HepG2 (cell line): ENCODE data around the gene JPH4. TPM values are rescaled to one million over a fixed set of nuclear protein-coding genes. Genes with fewer than 3 reads are reported as not detected.

Experiments
- CEBPG ChIP-seq: IDR thresholded peaks from 2 replicates; pipeline ENCODE4 v1.6.1; 2016
- EP300 ChIP-seq, 3 experiments: sonication (generic) in 1 of 3; formaldehyde crosslinking in 1 of 3; IDR thresholded peaks; 2 replicates each; pipeline versions ENCODE4 v1.5.1 to v1.6.1; 2011 to 2020; ENCODE audit warnings: low read depth in 2 of 3, low read length in 2 of 3, borderline replicate concordance in 1 of 3, improper control_type of control experiment in 1 of 3, mild to moderate bottlenecking in 1 of 3, missing genetic modification reagents in 1 of 3, moderate library complexity in 1 of 3
- FOXJ3 ChIP-seq: sonication (generic); formaldehyde crosslinking; IDR thresholded peaks from 2 replicates; pipeline ENCODE4 v1.4.0; 2020; ENCODE audit warnings: missing genetic modification reagents, mild to moderate bottlenecking, borderline replicate concordance
- GATAD2A ChIP-seq: IDR thresholded peaks from 2 replicates; pipeline ENCODE4 v1.6.1; 2016
- HMG20B ChIP-seq: conservative IDR thresholded peaks from 2 replicates; pipeline ENCODE4 v1.6.1; 2016; ENCODE audit warnings: missing genetic modification reagents, missing compliant biosample characterization
- HNF4A ChIP-seq: sonication (generic); formaldehyde crosslinking; IDR thresholded peaks from 2 replicates; pipeline ENCODE4 v1.4.0; 2020; ENCODE audit warnings: missing genetic modification reagents
- SRSF1 ChIP-seq: fragments of 200-400 bp; formaldehyde crosslinking; optimal IDR thresholded peaks from 2 replicates; pipeline ENCODE3; 2017; ENCODE audit warnings: mild to moderate bottlenecking, low read depth, low read length, moderate library complexity
- TOPORS ChIP-seq: sonication (generic); formaldehyde crosslinking; IDR thresholded peaks from 2 replicates; pipeline ENCODE4 v1.8.0; 2023; ENCODE audit warnings: mild to moderate bottlenecking, missing genetic modification reagents
- YEATS2 ChIP-seq: sonication (generic); formaldehyde crosslinking; IDR thresholded peaks from 2 replicates; pipeline ENCODE4 v1.4.0; 2020; ENCODE audit warnings: missing genetic modification reagents, borderline replicate concordance
- ZBTB7A ChIP-seq: sonication (generic); formaldehyde crosslinking; IDR thresholded peaks from 2 replicates; pipeline ENCODE4 v1.8.0; 2022; ENCODE audit warnings: mild to moderate bottlenecking, missing genetic modification reagents
- ZMYM3 ChIP-seq: sonication (generic); formaldehyde crosslinking; IDR thresholded peaks from 2 replicates; pipeline ENCODE4 v1.5.1; 2020; ENCODE audit warnings: mild to moderate bottlenecking, missing genetic modification reagents
- ZNF260 ChIP-seq: sonication (generic); formaldehyde crosslinking; IDR thresholded peaks from 2 replicates; pipeline ENCODE4 v1.4.0; 2020; ENCODE audit warnings: missing genetic modification reagents, low read depth, mild to moderate bottlenecking, borderline replicate concordance
- ZNF282 ChIP-seq: fragments of 450-650 bp; IDR thresholded peaks from 2 replicates; pipeline ENCODE4 v1.6.1; 2018; ENCODE audit not compliant: partially characterized antibody
- ZNF546 ChIP-seq: sonication (generic); formaldehyde crosslinking; conservative IDR thresholded peaks from 2 replicates; pipeline ENCODE4 v1.8.1; 2023; ENCODE audit warnings: mild to moderate bottlenecking, missing genetic modification reagents
- ZNF549 ChIP-seq: sonication (generic); formaldehyde crosslinking; IDR thresholded peaks from 2 replicates; pipeline ENCODE4 v1.5.0; 2020; ENCODE audit warnings: missing genetic modification reagents
- ZNF550 ChIP-seq: sonication (generic); formaldehyde crosslinking; IDR thresholded peaks from 2 replicates; pipeline ENCODE4 v1.4.0; 2020; ENCODE audit warnings: mild to moderate bottlenecking, missing genetic modification reagents, borderline replicate concordance
- ZNF878 ChIP-seq: sonication (generic); formaldehyde crosslinking; IDR thresholded peaks from 2 replicates; pipeline ENCODE4 v1.8.1; 2023; ENCODE audit warnings: mild to moderate bottlenecking, missing genetic modification reagents, moderate library complexity
- polyA plus RNA-seq, 8 experiments: library from polyadenylated mRNA; depleted of rRNA in 3 of 8; stranded (reverse) in 7 of 8; unstranded in 1 of 8; fragments of >200 nt; fragmentation: Illumina TruSeq in 4 of 8; extraction: Trizol in 4 of 8; gene quantifications; 2 replicates each; pipeline versions ENCODE4 v1.2.1 to v1.2.3, GENCODE V29; 2011 to 2016; ENCODE audit warnings: low read depth in 4 of 8, missing spikeins in 1 of 8, mixed read lengths in 1 of 8; ENCODE audit not compliant: insufficient read depth in 1 of 8
- total RNA-seq, 5 experiments: library from RNA; depleted of rRNA; stranded (reverse); fragments of >200 nt; fragmentation: Illumina TruSeq; extraction: Trizol; gene quantifications; 2 replicates each; pipeline ENCODE4 v1.2.3, GENCODE V29; 2016; ENCODE audit warnings: low read depth in 1 of 5
- TF ChIP-seq, protein P1 (sequence below): IDR thresholded peaks from 2 replicates; pipeline ENCODE4 v1.4.0; 2020; ENCODE audit warnings: mild to moderate bottlenecking, missing genetic modification reagents
- TF ChIP-seq, protein P2 (sequence below): sonication (generic); formaldehyde crosslinking; IDR thresholded peaks from 2 replicates; pipeline ENCODE4 v1.4.0; 2020; ENCODE audit warnings: missing genetic modification reagents
- TF ChIP-seq, protein P3 (sequence below): sonication (generic); formaldehyde crosslinking; IDR thresholded peaks from 2 replicates; pipeline ENCODE4 v1.8.1; 2023; ENCODE audit warnings: mild to moderate bottlenecking, moderate library complexity, missing genetic modification reagents
- TF ChIP-seq, protein P4 (sequence below): IDR thresholded peaks from 2 replicates; pipeline ENCODE4 v1.6.1; 2016
- TF ChIP-seq, protein P5 (sequence below): IDR thresholded peaks from 2 replicates; pipeline ENCODE4 v1.6.1; 2018; ENCODE audit warnings: missing genetic modification reagents

JPH4 gene
- total and polyA plus RNA-seq, 2 of the 13 experiments (the other 11 are each of a cell fraction or from before 2014, with no cell fraction given): 0.08 to 0.22 TPM

DNA sequence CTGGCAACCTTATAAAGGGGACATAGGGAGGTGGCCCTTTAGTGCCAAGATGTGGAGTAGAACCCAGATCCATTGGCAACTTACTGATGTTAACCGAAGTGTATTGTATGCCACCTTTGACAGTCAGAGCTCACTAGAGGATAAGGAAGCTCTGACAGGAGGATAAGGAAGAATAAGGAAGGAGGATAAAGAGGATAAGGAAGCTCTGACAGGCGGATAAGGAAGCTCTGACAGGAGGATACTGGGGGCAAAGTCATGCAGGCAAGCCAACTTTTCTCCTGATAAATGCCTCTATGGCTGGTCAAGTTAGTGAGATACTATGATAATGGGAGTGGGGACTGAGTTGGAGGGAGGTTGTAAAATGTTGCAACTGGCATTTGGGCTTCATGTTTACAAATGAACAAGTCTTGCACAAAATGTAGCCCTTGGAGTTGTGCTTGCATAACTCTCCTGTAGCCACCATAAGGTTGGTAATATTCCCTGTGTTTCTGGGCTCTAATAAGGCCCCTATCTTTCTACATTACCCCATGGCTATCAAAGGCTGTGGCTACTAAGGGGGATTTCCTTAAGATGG, 39.9 kb upstream of the JPH4 start (continued):
- TF ChIP-seq, protein P1, sequence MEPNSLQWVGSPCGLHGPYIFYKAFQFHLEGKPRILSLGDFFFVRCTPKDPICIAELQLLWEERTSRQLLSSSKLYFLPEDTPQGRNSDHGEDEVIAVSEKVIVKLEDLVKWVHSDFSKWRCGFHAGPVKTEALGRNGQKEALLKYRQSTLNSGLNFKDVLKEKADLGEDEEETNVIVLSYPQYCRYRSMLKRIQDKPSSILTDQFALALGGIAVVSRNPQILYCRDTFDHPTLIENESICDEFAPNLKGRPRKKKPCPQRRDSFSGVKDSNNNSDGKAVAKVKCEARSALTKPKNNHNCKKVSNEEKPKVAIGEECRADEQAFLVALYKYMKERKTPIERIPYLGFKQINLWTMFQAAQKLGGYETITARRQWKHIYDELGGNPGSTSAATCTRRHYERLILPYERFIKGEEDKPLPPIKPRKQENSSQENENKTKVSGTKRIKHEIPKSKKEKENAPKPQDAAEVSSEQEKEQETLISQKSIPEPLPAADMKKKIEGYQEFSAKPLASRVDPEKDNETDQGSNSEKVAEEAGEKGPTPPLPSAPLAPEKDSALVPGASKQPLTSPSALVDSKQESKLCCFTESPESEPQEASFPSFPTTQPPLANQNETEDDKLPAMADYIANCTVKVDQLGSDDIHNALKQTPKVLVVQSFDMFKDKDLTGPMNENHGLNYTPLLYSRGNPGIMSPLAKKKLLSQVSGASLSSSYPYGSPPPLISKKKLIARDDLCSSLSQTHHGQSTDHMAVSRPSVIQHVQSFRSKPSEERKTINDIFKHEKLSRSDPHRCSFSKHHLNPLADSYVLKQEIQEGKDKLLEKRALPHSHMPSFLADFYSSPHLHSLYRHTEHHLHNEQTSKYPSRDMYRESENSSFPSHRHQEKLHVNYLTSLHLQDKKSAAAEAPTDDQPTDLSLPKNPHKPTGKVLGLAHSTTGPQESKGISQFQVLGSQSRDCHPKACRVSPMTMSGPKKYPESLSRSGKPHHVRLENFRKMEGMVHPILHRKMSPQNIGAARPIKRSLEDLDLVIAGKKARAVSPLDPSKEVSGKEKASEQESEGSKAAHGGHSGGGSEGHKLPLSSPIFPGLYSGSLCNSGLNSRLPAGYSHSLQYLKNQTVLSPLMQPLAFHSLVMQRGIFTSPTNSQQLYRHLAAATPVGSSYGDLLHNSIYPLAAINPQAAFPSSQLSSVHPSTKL: peak; percentile 76
- TF ChIP-seq ZBTB7A (peak; percentile 40; the same call in 1 of the 2 replicates), ZNF549 (CRISPR knock-in tag) (0 out of 2 replicates have a peak, but pooled peaks have one; percentile 45), HNF4A (CRISPR knock-in tag) (peak; percentile 67), CEBPG (CRISPR knock-in tag) (peak; percentile 88), ZNF282 (no peak), ZMYM3 (CRISPR knock-in tag) (peak; percentile 29; the same call in 1 of the 2 replicates), ZNF546 (CRISPR knock-in tag) (no peak), ZNF878 (peak; percentile 36; the same call in 1 of the 2 replicates), GATAD2A (peak; percentile 90), ZNF550 (CRISPR knock-in tag) (no peak), ZNF260 (CRISPR knock-in tag) (no peak), TOPORS (CRISPR knock-in tag) (no peak), SRSF1 (no peak), YEATS2 (CRISPR knock-in tag) (0 out of 2 replicates have a peak, but pooled peaks have one; percentile 20), HMG20B (CRISPR knock-in tag) (no peak), EP300 (IDR thresholded peaks at IDR 0.05; ENCODE audit: low read depth in 2 of 2, low read length in 2 of 2) (peak; percentile 47 to 53; a peak in 1 of 4 replicates), EP300 (CRISPR knock-in tag; IDR thresholded peaks at IDR 0.05; ENCODE audit: borderline replicate concordance) (no peak), FOXJ3 (CRISPR knock-in tag) (peak; percentile 66; the same call in 1 of the 2 replicates)
- TF ChIP-seq, protein P2, sequence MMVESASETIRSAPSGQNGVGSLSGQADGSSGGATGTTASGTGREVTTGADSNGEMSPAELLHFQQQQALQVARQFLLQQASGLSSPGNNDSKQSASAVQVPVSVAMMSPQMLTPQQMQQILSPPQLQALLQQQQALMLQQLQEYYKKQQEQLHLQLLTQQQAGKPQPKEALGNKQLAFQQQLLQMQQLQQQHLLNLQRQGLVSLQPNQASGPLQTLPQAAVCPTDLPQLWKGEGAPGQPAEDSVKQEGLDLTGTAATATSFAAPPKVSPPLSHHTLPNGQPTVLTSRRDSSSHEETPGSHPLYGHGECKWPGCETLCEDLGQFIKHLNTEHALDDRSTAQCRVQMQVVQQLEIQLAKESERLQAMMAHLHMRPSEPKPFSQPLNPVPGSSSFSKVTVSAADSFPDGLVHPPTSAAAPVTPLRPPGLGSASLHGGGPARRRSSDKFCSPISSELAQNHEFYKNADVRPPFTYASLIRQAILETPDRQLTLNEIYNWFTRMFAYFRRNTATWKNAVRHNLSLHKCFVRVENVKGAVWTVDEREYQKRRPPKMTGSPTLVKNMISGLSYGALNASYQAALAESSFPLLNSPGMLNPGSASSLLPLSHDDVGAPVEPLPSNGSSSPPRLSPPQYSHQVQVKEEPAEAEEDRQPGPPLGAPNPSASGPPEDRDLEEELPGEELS: peak; percentile 64
- TF ChIP-seq, protein P3, sequence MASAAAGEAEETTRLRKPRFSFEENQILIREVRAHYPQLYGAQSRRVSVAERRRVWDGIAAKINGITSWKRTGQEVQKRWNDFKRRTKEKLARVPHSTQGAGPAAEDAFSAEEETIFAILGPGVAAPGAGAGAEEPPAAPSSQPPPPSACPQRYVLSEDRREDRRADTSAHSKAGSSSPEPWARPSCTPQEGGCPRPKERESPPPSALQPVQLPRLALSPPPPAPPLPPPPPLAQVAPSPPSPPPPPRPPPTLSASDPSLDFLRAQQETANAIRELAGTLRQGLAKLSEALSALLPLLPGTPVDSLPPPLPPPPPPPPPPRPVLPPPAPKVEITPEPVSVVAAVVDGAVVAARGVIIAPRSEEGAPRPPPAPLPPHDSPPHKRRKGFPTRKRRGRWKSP (CRISPR knock-in tag): peak; percentile 48; the same call in 1 of the 2 replicates
- TF ChIP-seq, protein P4, sequence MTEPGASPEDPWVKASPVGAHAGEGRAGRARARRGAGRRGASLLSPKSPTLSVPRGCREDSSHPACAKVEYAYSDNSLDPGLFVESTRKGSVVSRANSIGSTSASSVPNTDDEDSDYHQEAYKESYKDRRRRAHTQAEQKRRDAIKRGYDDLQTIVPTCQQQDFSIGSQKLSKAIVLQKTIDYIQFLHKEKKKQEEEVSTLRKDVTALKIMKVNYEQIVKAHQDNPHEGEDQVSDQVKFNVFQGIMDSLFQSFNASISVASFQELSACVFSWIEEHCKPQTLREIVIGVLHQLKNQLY (CRISPR knock-in tag): no peak
- TF ChIP-seq, protein P5, sequence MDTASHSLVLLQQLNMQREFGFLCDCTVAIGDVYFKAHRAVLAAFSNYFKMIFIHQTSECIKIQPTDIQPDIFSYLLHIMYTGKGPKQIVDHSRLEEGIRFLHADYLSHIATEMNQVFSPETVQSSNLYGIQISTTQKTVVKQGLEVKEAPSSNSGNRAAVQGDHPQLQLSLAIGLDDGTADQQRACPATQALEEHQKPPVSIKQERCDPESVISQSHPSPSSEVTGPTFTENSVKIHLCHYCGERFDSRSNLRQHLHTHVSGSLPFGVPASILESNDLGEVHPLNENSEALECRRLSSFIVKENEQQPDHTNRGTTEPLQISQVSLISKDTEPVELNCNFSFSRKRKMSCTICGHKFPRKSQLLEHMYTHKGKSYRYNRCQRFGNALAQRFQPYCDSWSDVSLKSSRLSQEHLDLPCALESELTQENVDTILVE (CRISPR knock-in tag): peak; percentile 56; the same call in 1 of the 2 replicates
